Putamen (tissue), 1 donor: ENCODE data around the gene ZFYVE27.

Source experiments
- DNase-seq: peaks from one replicate; pipeline ENCODE4 v3.0.0-alpha.2; 2016; ENCODE audit warnings: low spot score

ZFYVE27 gene

GRCh38 chr10:97791824-97792721 lies 55.1 kb downstream of the ZFYVE27 start:
- DNase-seq = peak; percentile 22

GRCh38 chr10:97795886-97796285 lies 59.0 kb downstream of the ZFYVE27 start:
- no peak for DNase-seq

- no peak for DNase-seq
Observed at GRCh38 chr10:97796651-97797050, 59.7 kb downstream of the ZFYVE27 start.

GRCh38 chr10:97798958-97799610 lies 62.2 kb downstream of the ZFYVE27 start:
- DNase-seq = no peak

- no peak for DNase-seq
Observed at GRCh38 chr10:97800474-97800873, 63.5 kb downstream of the ZFYVE27 start.

- DNase-seq = no peak
Observed at GRCh38 chr10:97801422-97801821, 64.5 kb downstream of the ZFYVE27 start.

GRCh38 chr10:97805096-97805884 lies 68.4 kb downstream of the ZFYVE27 start:
- no peak for DNase-seq

- DNase-seq = no peak
Observed at GRCh38 chr10:97805949-97806348, 69.0 kb downstream of the ZFYVE27 start.

- DNase-seq = no peak
Observed at GRCh38 chr10:97810446-97810845, 73.5 kb downstream of the ZFYVE27 start.
